Neural cell (in vitro differentiated cells): ENCODE results near the gene CCDC47. TPM values are rescaled to one million over a fixed set of nuclear protein-coding genes. Genes with fewer than 3 reads are reported as not detected.

Experiments used
- H2AFZ ChIP-seq: fragments of 200-600, 300-800 bp; sonication (generic), shearing (Covaris generic); 2 replicates; pipeline ENCODE4 v1.6.0; 2014; ENCODE audit warnings: low read depth, mild to moderate bottlenecking, antibody characterized with exemption, low read length, moderate library complexity
- H3F3A ChIP-seq: fragments of 200-600 bp; shearing (Covaris generic); 2 replicates; pipeline ENCODE4 v1.6.1; 2016; ENCODE audit warnings: mild to moderate bottlenecking, moderate library complexity, mixed read lengths, antibody characterized with exemption, low read length; ENCODE audit not compliant: insufficient read depth, poor library complexity, severe bottlenecking
- H3K27ac ChIP-seq: fragments of 200-600, 300-800 bp; sonication (generic), shearing (Covaris generic); 2 replicates; pipeline ENCODE4 v1.5.1; 2014; ENCODE audit warnings: mild to moderate bottlenecking, low read length, moderate library complexity
- H3K27me3 ChIP-seq: fragments of 300-800, 200-600 bp; sonication (generic), shearing (Covaris generic); 2 replicates; pipeline ENCODE4 v1.6.0; 2014; ENCODE audit warnings: mild to moderate bottlenecking, low read depth, low read length, moderate library complexity; ENCODE audit not compliant: insufficient read depth
- H3K36me3 ChIP-seq: fragments of 300-800, 200-600 bp; sonication (generic), shearing (Covaris generic); 2 replicates; pipeline ENCODE4 v1.5.1; 2014; ENCODE audit warnings: mild to moderate bottlenecking, antibody characterized with exemption, low read length, moderate library complexity; ENCODE audit not compliant: insufficient read depth
- H3K4me2 ChIP-seq: fragments of 300-800, 200-600 bp; sonication (generic), shearing (Covaris generic); 2 replicates; pipeline ENCODE4 v1.6.0; 2014; ENCODE audit warnings: mild to moderate bottlenecking, low read length
- H3K4me3 ChIP-seq: fragments of 300-800, 200-600 bp; sonication (generic), shearing (Covaris generic); 2 replicates; pipeline ENCODE4 v1.5.1; 2014; ENCODE audit warnings: mild to moderate bottlenecking, low read length, moderate library complexity
- H3K79me2 ChIP-seq: fragments of 200-600 bp; shearing (Covaris generic); replicated peaks from 2 replicates; pipeline ENCODE4 v1.6.0; 2014; ENCODE audit warnings: mild to moderate bottlenecking, low read length, moderate library complexity; ENCODE audit not compliant: insufficient read depth
- H3K9ac ChIP-seq: fragments of 300-800, 200-600 bp; sonication (generic), shearing (Covaris generic); 2 replicates; pipeline ENCODE4 v1.6.1; 2016; ENCODE audit warnings: mild to moderate bottlenecking, low read length, mixed read lengths
- H3K9me2 ChIP-seq: fragments of 200-600 bp; shearing (Covaris generic); 2 replicates; pipeline ENCODE4 v1.6.1; 2016; ENCODE audit warnings: mild to moderate bottlenecking, low read length, mixed read lengths; ENCODE audit not compliant: insufficient read depth
- H3K9me3 ChIP-seq: fragments of 200-600, 300-800 bp; sonication (generic), shearing (Covaris generic); 2 replicates; pipeline ENCODE4 v1.6.1; 2016; ENCODE audit warnings: mild to moderate bottlenecking, mixed run types, low read length, moderate library complexity, mixed read lengths
- H4K20me1 ChIP-seq: fragments of 200-600 bp; shearing (Covaris generic); 2 replicates; pipeline ENCODE4 v1.6.1; 2016; ENCODE audit warnings: mild to moderate bottlenecking, mixed run types; ENCODE audit not compliant: insufficient read depth
- CTCF ChIP-seq: fragments of 450-650 bp; IDR thresholded peaks from 2 replicates; pipeline ENCODE4 v1.5.1; 2014; ENCODE audit warnings: antibody characterized with exemption, mild to moderate bottlenecking, moderate library complexity; ENCODE audit not compliant: poor library complexity, severe bottlenecking
- EP300 ChIP-seq: fragments of 450-650 bp; conservative IDR thresholded peaks from 2 replicates; pipeline ENCODE4 v1.6.1; 2014; ENCODE audit warnings: antibody characterized with exemption, mild to moderate bottlenecking, moderate library complexity; ENCODE audit not compliant: poor library complexity, severe bottlenecking
- EZH2 ChIP-seq: fragments of 200-600, 300-800 bp; shearing (Covaris generic), sonication (generic); IDR thresholded peaks from 2 replicates; pipeline ENCODE4 v1.6.1; 2014; ENCODE audit warnings: antibody characterized with exemption, low read length, borderline replicate concordance, mild to moderate bottlenecking; ENCODE audit not compliant: insufficient read depth, poor library complexity, severe bottlenecking
- MXI1 ChIP-seq: fragments of 450-650 bp; conservative IDR thresholded peaks from 2 replicates; pipeline ENCODE4 v1.6.1; 2014; ENCODE audit warnings: antibody characterized with exemption, mild to moderate bottlenecking; ENCODE audit not compliant: poor library complexity, severe bottlenecking
- POLR2AphosphoS5 ChIP-seq: IDR thresholded peaks from 2 replicates; pipeline ENCODE4 v1.6.1; 2012
- RAD21 ChIP-seq: fragments of 450-650 bp; conservative IDR thresholded peaks from 2 replicates; pipeline ENCODE4 v1.6.1; 2014; ENCODE audit warnings: antibody characterized with exemption, mild to moderate bottlenecking, moderate library complexity
- SMC3 ChIP-seq: fragments of 450-650 bp; conservative IDR thresholded peaks from 2 replicates; pipeline ENCODE4 v1.6.1; 2014; ENCODE audit warnings: antibody characterized with exemption, mild to moderate bottlenecking, moderate library complexity; ENCODE audit not compliant: poor library complexity
- TAF1 ChIP-seq: IDR thresholded peaks from 2 replicates; pipeline ENCODE4 v1.6.1; 2012; ENCODE audit warnings: low read depth
- polyA plus RNA-seq: library from polyadenylated mRNA; depleted of rRNA; stranded (reverse); fragments of >200 nt; gene quantifications from 2 replicates; pipeline ENCODE4 v1.2.3, GENCODE V29; 2014
- TF ChIP-seq, protein P1 (sequence below): IDR thresholded peaks from 2 replicates; pipeline ENCODE4 v1.6.1; 2012; ENCODE audit warnings: borderline replicate concordance

The CCDC47 gene
- polyA plus RNA-seq, 1 donor from 2014 or later, result 49.3 TPM

- TF ChIP-seq POLR2AphosphoS5, result no peak
- no peak for TF ChIP-seq EZH2
- TF ChIP-seq TAF1, result no peak
- TF ChIP-seq SMC3, result no peak
- TF ChIP-seq CTCF, result no peak
- no peak for TF ChIP-seq RAD21
- TF ChIP-seq, protein P1, sequence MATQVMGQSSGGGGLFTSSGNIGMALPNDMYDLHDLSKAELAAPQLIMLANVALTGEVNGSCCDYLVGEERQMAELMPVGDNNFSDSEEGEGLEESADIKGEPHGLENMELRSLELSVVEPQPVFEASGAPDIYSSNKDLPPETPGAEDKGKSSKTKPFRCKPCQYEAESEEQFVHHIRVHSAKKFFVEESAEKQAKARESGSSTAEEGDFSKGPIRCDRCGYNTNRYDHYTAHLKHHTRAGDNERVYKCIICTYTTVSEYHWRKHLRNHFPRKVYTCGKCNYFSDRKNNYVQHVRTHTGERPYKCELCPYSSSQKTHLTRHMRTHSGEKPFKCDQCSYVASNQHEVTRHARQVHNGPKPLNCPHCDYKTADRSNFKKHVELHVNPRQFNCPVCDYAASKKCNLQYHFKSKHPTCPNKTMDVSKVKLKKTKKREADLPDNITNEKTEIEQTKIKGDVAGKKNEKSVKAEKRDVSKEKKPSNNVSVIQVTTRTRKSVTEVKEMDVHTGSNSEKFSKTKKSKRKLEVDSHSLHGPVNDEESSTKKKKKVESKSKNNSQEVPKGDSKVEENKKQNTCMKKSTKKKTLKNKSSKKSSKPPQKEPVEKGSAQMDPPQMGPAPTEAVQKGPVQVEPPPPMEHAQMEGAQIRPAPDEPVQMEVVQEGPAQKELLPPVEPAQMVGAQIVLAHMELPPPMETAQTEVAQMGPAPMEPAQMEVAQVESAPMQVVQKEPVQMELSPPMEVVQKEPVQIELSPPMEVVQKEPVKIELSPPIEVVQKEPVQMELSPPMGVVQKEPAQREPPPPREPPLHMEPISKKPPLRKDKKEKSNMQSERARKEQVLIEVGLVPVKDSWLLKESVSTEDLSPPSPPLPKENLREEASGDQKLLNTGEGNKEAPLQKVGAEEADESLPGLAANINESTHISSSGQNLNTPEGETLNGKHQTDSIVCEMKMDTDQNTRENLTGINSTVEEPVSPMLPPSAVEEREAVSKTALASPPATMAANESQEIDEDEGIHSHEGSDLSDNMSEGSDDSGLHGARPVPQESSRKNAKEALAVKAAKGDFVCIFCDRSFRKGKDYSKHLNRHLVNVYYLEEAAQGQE, result no peak
- TF ChIP-seq EP300, result no peak
- TF ChIP-seq MXI1, result no peak
- Histone ChIP-seq H3K79me2 (peaks cover 6% of the 10 kb centered on the region), H2AFZ (no peak overlapping the region), H3K27me3 (no peaks in the 10 kb centered on the region), H3F3A (no peaks in the 10 kb centered on the region), H3K27ac (no peak overlapping the region), H3K36me3 (no peaks in the 10 kb centered on the region), H3K9ac (no peak overlapping the region), H3K9me2 (no peaks in the 10 kb centered on the region), H3K4me3 (peak overlapping the region; percentile 7), H4K20me1 (no peaks in the 10 kb centered on the region), H3K4me2 (no peak overlapping the region), H3K9me3 (no peaks in the 10 kb centered on the region)
Observed at GRCh38 chr17:63703556-63704258, 69.7 kb downstream of the CCDC47 start.

DNA sequence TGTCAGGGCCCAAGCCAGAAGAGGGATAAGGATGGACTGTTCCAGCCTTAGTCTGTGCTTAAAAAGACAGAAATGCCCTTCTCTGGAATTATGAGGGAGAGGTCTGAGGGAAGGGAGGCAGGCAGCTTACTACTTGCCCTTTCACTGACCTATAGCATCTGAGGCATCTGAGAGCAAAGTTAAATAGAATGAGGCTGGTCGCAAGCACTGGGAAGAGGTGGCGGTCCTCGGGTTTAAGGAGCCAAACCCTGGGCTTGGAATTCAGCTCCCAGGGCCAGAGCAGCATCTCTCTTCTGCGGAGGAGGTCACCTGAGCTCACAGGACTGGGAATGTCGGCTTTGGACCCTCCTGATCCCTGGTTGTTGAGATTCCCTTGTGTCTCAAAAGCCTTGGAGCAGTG lies 70.4 kb downstream of the CCDC47 start:
- H3K9me3 ChIP-seq, result no peaks in the 10 kb centered on the region
- no peaks in the 10 kb centered on the region for H3K9me2 ChIP-seq
- no peak overlapping the region for H3K4me2 ChIP-seq
- H4K20me1 ChIP-seq, result no peaks in the 10 kb centered on the region
- peak overlapping the region; percentile 49 for H3K4me3 ChIP-seq
- no peak overlapping the region for H3K27ac ChIP-seq
- no peaks in the 10 kb centered on the region for H3F3A ChIP-seq
- no peaks in the 10 kb centered on the region for H3K36me3 ChIP-seq
- no peak for TF ChIP-seq POLR2AphosphoS5
- TF ChIP-seq, protein P1, result no peak
- no peak for TF ChIP-seq EZH2
- TF ChIP-seq EP300, result no peak
- no peak for TF ChIP-seq TAF1
- no peak for TF ChIP-seq MXI1
- TF ChIP-seq CTCF, result no peak
- no peak for TF ChIP-seq RAD21
- no peak for TF ChIP-seq SMC3
- peaks cover 6% of the 10 kb centered on the region for H3K79me2 ChIP-seq
- H3K9ac ChIP-seq, result no peak overlapping the region
- H2AFZ ChIP-seq, result no peak overlapping the region
- no peaks in the 10 kb centered on the region for H3K27me3 ChIP-seq
